ENCODE results near the gene CH25H. TPM values are rescaled to one million over a fixed set of nuclear protein-coding genes. Genes with fewer than 3 reads are reported as not detected.
A peak's percentile ranks its signal among the peaks of the same experiment; 100 is the strongest.

CH25H gene
- total RNA-seq, 2 donors from 2014 or later: not detected

DNA sequence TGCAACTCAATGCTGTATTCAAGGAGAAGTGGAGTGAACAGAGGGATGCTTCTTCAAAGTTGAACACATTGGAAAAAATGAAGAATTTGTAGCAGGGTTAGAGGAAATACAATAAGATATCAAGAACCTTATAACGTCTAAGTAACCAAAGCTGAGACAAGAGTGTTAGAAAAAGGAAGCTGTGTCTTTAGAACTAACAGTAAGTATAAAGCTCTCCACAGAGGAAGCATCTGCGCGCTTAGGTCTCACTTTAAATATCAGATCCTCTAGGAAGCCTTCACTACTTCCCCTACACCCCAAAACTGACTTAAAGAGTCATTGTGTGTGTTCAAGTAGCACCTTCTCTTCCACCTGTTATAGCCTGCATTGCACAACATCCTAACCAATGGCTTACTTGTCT is 43.0 kb downstream of the CH25H start:
- H3K4me3 Mint-ChIP-seq: peak overlapping the region; percentile 71
- H3K9me3 Mint-ChIP-seq: no peaks in the 10 kb centered on the region
- no peaks in the 10 kb centered on the region for H3K36me3 Mint-ChIP-seq (ENCODE audit: low read depth)
- peaks cover 3% of the 10 kb centered on the region for H3K27me3 Mint-ChIP-seq
- H3K4me1 Mint-ChIP-seq: peaks cover 23% of the 10 kb centered on the region
- H3K27ac Mint-ChIP-seq: peak overlapping the region; percentile 80
- no peak for ATAC-seq (replicated peaks)

DNA sequence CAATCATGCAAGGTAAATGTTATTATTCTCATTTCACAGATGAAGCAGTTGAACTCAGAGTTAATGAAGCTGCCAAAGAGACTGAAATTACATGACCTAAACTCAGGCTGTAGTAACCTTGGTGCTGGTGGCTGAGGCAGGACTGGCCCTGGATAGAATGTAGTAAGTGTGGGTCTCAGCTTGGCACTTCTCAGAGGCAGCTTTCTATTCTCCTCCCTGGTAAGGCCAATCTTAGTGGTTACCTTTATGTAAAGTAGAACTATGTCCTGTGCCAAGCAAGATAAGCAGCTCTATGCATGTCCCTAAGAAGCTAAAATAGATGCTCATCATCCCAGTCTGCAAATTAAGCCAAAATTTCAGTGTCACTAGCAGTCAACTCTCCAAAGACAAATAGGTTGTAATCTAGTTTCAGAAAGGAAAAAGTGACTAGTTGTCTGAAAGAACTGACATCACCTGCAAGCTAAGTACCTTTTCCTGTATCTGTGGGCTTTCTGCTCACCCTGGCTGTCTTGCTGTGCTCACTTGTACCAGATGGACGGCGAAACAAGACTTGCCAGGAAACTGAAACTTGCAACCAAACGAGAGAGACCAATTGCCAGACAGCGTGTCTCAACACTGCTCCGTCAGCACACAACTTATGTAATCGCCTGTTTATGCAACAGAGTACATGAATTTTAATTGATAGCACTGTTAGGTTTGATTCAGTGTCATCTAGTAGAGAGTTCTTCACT is 43.7 kb downstream of the CH25H start:
- H3K27me3 Mint-ChIP-seq: no peaks in the 10 kb centered on the region
- no peaks in the 10 kb centered on the region for H3K36me3 Mint-ChIP-seq (ENCODE audit: low read depth)
- H3K27ac Mint-ChIP-seq: peak overlapping the region; percentile 80
- no peaks in the 10 kb centered on the region for H3K9me3 Mint-ChIP-seq
- peaks cover 27% of the 10 kb centered on the region for H3K4me1 Mint-ChIP-seq
- peak; percentile 94 for ATAC-seq (replicated peaks)
- peak overlapping the region; percentile 71 for H3K4me3 Mint-ChIP-seq

DNA sequence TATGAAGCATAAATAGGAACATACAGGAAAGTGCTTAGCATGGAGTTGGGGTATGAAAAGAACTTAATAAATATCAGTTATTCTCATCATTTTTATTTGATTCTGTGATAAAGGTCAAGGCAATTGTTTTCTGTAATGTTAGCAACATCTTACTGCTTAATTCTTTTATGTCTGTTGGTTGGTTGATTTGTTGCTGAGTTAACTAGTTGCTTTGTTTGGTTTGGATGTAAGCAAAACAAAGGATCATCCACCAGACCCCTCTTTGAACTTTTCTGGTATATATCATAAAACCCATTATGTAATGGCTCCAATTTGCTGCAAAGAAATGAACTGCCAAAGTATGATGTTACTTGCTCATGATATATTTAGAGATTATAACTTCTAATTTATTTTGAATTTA is 44.5 kb downstream of the CH25H start:
- no peak overlapping the region for H3K27ac Mint-ChIP-seq
- peaks cover 27% of the 10 kb centered on the region for H3K4me1 Mint-ChIP-seq
- no peak overlapping the region for H3K4me3 Mint-ChIP-seq
- H3K9me3 Mint-ChIP-seq: no peaks in the 10 kb centered on the region
- H3K36me3 Mint-ChIP-seq (ENCODE audit: low read depth): no peaks in the 10 kb centered on the region
- no peaks in the 10 kb centered on the region for H3K27me3 Mint-ChIP-seq
- no peak for ATAC-seq (replicated peaks)

DNA sequence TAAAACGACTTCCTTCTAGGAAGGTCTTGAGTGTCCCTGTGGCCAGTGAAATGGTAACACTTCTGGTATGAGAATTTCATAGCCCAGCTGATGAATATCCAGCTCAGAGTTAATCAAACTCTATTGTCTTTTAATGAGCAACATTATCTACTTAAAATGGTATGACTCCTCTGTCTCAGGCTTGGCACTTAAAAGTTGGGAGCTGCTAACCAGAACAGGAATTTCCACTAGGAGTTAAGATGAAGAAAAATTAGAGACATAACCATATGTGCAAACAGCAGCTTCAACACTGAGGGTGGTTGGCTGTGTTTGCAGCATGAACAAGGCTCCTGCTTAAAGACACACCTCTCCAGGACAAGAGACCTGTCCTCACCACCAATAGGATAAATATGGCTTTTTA is 46.8 kb downstream of the CH25H start:
- no peak overlapping the region for H3K27ac Mint-ChIP-seq
- H3K27me3 Mint-ChIP-seq: peaks cover 10% of the 10 kb centered on the region
- H3K4me1 Mint-ChIP-seq: peaks cover 22% of the 10 kb centered on the region
- no peak overlapping the region for H3K4me3 Mint-ChIP-seq
- H3K36me3 Mint-ChIP-seq (ENCODE audit: low read depth): no peaks in the 10 kb centered on the region
- ATAC-seq (replicated peaks): no peak
- no peaks in the 10 kb centered on the region for H3K9me3 Mint-ChIP-seq

DNA sequence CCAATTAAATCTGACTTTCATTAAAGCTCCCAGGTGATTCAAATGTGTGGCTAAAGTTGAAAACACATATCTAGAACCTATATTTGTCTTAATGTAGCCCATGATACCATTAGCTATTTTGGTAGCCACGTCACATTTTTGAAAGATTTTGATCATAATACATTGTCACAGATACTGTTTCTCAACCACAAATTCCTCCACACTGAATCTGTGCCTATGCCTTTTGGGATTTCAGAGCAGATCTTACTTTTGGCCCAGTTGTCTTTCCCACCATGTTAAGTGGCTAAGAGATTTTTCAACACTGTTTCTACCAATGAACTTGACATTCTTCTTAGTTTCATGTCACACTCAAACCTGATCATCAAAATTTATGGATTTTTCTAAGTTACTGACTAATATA is 47.4 kb downstream of the CH25H start:
- H3K4me3 Mint-ChIP-seq: no peak overlapping the region
- no peaks in the 10 kb centered on the region for H3K36me3 Mint-ChIP-seq (ENCODE audit: low read depth)
- H3K27me3 Mint-ChIP-seq: peaks cover 14% of the 10 kb centered on the region
- H3K4me1 Mint-ChIP-seq: peaks cover 21% of the 10 kb centered on the region
- H3K27ac Mint-ChIP-seq: no peak overlapping the region
- no peaks in the 10 kb centered on the region for H3K9me3 Mint-ChIP-seq
- ATAC-seq (replicated peaks): no peak

DNA sequence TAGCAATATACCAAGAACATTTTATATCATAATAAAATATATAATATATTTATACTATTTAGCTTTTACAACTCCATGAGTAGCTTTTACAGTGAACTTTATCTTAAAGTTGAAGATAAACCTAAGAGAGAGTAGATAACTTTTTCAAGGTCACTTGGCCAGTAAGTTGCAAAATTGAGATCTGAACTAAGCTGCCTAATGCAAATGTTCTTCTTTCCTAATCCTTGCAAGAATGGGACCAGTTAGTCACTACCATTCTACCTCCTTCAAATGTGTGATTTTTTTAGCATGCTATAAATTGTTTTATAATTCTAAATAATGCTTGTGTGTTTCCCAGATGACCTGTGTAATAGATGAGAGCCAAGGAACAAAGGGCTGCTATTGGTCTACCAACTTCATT is 47.8 kb downstream of the CH25H start:
- no peak for ATAC-seq (replicated peaks)
- Mint-ChIP-seq H3K4me1 (peaks cover 17% of the 10 kb centered on the region), H3K36me3 (ENCODE audit: low read depth) (no peaks in the 10 kb centered on the region), H3K27me3 (peaks cover 14% of the 10 kb centered on the region), H3K4me3 (no peak overlapping the region), H3K27ac (no peak overlapping the region), H3K9me3 (no peaks in the 10 kb centered on the region)

DNA sequence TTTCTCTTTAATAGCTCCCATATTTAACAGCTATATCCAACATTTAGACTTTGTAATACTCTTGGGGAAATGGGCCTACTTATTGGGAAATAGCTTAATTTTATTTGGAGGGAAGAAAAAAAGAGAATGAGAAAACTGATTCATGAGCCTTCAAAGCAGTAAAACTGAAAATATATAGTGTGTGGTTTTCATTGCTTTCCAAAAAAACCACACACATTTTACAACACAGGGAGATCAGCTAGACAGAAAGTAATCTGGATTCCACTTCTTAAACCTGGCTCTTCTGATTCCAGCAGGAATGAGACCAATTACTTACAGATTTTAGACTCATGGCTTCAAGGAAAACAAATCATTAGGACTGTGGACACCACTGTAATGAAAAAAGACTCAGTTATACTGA is 48.7 kb downstream of the CH25H start:
- Mint-ChIP-seq H3K4me3 (no peak overlapping the region), H3K4me1 (peaks cover 8% of the 10 kb centered on the region), H3K9me3 (no peaks in the 10 kb centered on the region), H3K36me3 (ENCODE audit: low read depth) (no peaks in the 10 kb centered on the region), H3K27ac (no peak overlapping the region), H3K27me3 (peaks cover 14% of the 10 kb centered on the region)
- ATAC-seq (replicated peaks): no peak

DNA sequence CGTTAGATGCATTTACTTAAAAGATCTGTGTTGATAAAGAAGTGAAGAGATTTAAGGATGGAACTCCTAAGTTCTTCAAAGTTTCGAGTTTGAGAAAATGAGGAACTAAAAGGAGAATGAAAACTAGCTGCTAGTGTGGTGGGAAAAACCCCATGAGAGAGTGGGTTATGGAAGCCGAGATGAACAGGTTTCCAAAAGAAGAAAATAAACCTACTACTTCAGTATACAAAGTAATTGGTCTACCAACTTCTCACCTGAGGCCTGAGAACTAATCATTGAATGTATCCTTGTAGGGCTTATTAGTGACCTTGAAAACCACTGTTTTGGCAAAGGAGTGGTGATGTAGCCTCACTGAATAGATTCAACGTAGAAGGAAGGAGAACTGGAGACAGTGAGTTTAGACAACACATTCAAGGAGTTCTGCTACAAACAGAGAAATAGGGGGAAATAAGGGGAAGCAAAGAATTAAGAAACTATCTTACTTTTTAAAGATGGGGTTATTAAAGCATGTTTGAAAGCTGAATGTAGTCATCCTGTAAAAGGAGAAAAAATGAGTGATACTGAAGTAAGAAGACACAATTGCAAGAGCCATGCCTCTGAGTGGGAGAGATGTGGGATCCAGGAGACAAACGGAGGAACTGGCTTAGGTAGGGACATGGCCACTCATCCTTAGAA is 50.8 kb downstream of the CH25H start:
- H3K27me3 Mint-ChIP-seq: peaks cover 14% of the 10 kb centered on the region
- H3K9me3 Mint-ChIP-seq: no peaks in the 10 kb centered on the region
- no peak overlapping the region for H3K27ac Mint-ChIP-seq
- no peaks in the 10 kb centered on the region for H3K36me3 Mint-ChIP-seq (ENCODE audit: low read depth)
- no peak overlapping the region for H3K4me3 Mint-ChIP-seq
- H3K4me1 Mint-ChIP-seq: peaks cover 4% of the 10 kb centered on the region
- ATAC-seq (replicated peaks): no peak

Other genes starting within 250 kb of the CH25H start
- 100 to 1,000 TPM; 105 to 121 TPM for gene FAS, start 216.5 kb downstream of the CH25H start, total RNA-seq
- gene LIPA, start 44.5 kb upstream of the CH25H start, total RNA-seq: 10 to 100 TPM; 26.4 to 68.5 TPM
- 1 to 10 TPM; 2.0 to 3.2 TPM for gene IFIT2, start 94.7 kb upstream of the CH25H start, total RNA-seq
- gene IFIT3, start 120.7 kb upstream of the CH25H start, total RNA-seq: 1 to 10 TPM; 2.5 to 4.3 TPM
- not detected for gene IFIT1B, start 170.7 kb upstream of the CH25H start, total RNA-seq
- gene IFIT1, start 185.3 kb upstream of the CH25H start, total RNA-seq: under 1 TPM; 0.58 to 0.84 TPM
- 1 to 10 TPM; 5.6 to 7.1 TPM for gene IFIT5, start 207.3 kb upstream of the CH25H start, total RNA-seq

Measured in activated T-helper 17 cell treated with anti-CD3 and anti-CD28 coated beads, Interleukin-2, amount 50 U/mL, for 72 hours (primary cell).